ENCODE results near the gene TNNT1. TPM values are rescaled to one million over a fixed set of nuclear protein-coding genes. Genes with fewer than 3 reads are reported as not detected.

TNNT1 gene
- total RNA-seq, 4 donors from 2014 or later, result 1.6 to 4.1 TPM; not detected in 2

DNA sequence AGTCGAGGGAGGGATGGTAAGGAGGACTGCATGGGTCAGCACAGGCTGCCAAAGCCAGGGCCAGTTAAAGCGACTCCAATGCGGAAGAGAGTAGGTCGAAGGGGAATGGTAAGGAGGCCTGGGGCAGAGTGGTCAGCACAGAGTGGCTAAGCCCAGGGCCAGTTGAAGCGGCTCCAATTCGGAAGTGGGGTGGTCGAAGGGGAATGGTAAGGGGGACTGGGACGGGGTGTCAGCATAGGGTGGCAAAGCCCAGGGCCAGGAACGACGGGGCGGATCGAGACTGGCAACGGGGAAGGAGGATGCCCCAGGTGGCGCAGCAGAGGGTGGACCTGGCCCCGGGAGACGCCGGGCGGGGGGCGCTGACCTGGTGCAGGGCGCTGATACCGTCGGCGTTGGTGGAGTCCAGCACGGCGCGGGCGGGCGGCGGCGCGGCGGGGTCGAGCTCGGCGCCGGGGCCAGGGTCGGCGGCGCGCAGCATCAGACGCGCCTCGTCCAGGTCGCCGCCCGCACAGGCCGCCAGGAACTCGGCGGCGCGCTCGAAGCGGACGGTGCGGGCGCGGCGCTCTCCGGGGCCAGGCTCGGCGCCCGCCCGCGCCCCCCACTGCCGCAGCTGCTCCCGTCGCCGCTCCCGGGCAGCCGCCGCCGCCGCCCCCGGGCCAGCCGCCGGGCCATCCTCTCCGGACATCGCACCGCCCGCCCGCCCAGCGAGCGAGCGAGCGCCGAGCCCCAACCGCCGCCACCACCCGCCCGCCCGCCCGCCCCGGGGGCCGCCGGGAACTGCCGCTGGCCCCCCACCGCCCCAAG lies 31.9 kb downstream of the TNNT1 start, which contains the start of gene PPP1R12C:
Gene PPP1R12C, minus strand, starts transcription at position 779 of the 804 bp plus-strand sequence. Its CDS starts 94 bp downstream, at position 685.
- H3K4me3 ChIP-seq, result peak within 1 kb of the TSS; percentile 69 to 95 (median 80)
- intact Hi-C loops (cut with DNase I; ENCODE audit: low total_unique reads) (loop anchor here (10.0 kb wide), 1 partner anchor 488 kb away; the partner anchor contains the start of genes ZNF524 and ZNF865), in situ Hi-C loops (cut with MboI; ENCODE audit: low pct_ligation_motif_present in 1 of 4, low pct_unique_long_range_greater_than_20kb in 1 of 4, low sequenced_read_pairs in 3 of 4) (no loop called here)
- H3K27ac ChIP-seq, result peak within 1 kb of the TSS; percentile 92 to 96 (median 95)
- no peaks in the 10 kb centered on the region for H3K27me3 ChIP-seq
- peaks cover 30 to 50% (median 45%) of the 10 kb centered on the region in 4 donors for H3K4me1 ChIP-seq
- TF ChIP-seq POLR2A (IDR thresholded peaks at IDR 0.05) (no peak), POLR2AphosphoS5 (IDR thresholded peaks at IDR 0.05) (no peak), EP300 (IDR thresholded peaks at IDR 0.05; ENCODE audit: low read depth) (no peak)
- TF ChIP-seq, protein P1, sequence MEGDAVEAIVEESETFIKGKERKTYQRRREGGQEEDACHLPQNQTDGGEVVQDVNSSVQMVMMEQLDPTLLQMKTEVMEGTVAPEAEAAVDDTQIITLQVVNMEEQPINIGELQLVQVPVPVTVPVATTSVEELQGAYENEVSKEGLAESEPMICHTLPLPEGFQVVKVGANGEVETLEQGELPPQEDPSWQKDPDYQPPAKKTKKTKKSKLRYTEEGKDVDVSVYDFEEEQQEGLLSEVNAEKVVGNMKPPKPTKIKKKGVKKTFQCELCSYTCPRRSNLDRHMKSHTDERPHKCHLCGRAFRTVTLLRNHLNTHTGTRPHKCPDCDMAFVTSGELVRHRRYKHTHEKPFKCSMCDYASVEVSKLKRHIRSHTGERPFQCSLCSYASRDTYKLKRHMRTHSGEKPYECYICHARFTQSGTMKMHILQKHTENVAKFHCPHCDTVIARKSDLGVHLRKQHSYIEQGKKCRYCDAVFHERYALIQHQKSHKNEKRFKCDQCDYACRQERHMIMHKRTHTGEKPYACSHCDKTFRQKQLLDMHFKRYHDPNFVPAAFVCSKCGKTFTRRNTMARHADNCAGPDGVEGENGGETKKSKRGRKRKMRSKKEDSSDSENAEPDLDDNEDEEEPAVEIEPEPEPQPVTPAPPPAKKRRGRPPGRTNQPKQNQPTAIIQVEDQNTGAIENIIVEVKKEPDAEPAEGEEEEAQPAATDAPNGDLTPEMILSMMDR (IDR thresholded peaks at IDR 0.05), result no peak
- no peaks in the 10 kb centered on the region for H3K36me3 ChIP-seq
- DNase-seq, result peak; percentile 32
- WGBS, 2 donors (ENCODE audit: low coverage in 1 of 2), result 0 to 1% methylated on average over 1 to 27 of the region's 97 CpGs
- H3K9me3 ChIP-seq, result no peaks in the 10 kb centered on the region

DNA sequence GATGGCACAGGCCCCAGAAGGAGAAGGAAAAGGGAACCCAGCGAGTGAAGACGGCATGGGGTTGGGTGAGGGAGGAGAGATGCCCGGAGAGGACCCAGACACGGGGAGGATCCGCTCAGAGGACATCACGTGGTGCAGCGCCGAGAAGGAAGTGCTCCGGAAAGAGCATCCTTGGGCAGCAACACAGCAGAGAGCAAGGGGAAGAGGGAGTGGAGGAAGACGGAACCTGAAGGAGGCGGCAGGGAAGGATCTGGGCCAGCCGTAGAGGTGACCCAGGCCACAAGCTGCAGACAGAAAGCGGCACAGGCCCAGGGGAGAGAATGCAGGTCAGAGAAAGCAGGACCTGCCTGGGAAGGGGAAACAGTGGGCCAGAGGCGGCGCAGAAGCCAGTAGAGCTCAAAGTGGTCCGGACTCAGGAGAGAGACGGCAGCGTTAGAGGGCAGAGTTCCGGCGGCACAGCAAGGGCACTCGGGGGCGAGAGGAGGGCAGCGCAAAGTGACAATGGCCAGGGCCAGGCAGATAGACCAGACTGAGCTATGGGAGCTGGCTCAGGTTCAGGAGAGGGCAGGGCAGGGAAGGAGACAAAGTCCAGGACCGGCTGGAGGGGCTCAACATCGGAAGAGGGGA lies 32.7 kb downstream of the TNNT1 start:
- peak overlapping the region; percentile 69 to 95 (median 80) for H3K4me3 ChIP-seq
- no peaks in the 10 kb centered on the region for H3K36me3 ChIP-seq
- in situ Hi-C loops (cut with MboI; ENCODE audit: low pct_ligation_motif_present in 1 of 4, low pct_unique_long_range_greater_than_20kb in 1 of 4, low sequenced_read_pairs in 3 of 4) (no loop called here), intact Hi-C loops (cut with DNase I; ENCODE audit: low total_unique reads) (loop anchor here (10.0 kb wide), 1 partner anchor 488 kb away; the partner anchor contains the start of genes ZNF524 and ZNF865)
- H3K27ac ChIP-seq, result peak overlapping the region; percentile 92 to 96 (median 95)
- H3K27me3 ChIP-seq, result no peaks in the 10 kb centered on the region
- DNase-seq, result peak; percentile 69
- WGBS, 2 donors (ENCODE audit: low coverage in 1 of 2), result 0 to 2% methylated on average over 2 to 25 of the region's 25 CpGs
- TF ChIP-seq POLR2A (IDR thresholded peaks at IDR 0.05), result peak; percentile 54
- TF ChIP-seq POLR2AphosphoS5 (IDR thresholded peaks at IDR 0.05), result peak; percentile 56 to 79 (median 59)
- TF ChIP-seq, protein P1 (IDR thresholded peaks at IDR 0.05), result no peak
- no peaks in the 10 kb centered on the region for H3K9me3 ChIP-seq
- H3K4me1 ChIP-seq, result peaks cover 30 to 50% (median 45%) of the 10 kb centered on the region in 4 donors

DNA sequence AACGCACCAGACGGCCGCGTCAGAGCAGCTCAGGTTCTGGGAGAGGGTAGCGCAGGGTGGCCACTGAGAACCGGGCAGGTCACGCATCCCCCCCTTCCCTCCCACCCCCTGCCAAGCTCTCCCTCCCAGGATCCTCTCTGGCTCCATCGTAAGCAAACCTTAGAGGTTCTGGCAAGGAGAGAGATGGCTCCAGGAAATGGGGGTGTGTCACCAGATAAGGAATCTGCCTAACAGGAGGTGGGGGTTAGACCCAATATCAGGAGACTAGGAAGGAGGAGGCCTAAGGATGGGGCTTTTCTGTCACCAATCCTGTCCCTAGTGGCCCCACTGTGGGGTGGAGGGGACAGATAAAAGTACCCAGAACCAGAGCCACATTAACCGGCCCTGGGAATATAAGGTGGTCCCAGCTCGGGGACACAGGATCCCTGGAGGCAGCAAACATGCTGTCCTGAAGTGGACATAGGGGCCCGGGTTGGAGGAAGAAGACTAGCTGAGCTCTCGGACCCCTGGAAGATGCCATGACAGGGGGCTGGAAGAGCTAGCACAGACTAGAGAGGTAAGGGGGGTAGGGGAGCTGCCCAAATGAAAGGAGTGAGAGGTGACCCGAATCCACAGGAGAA lies 33.5 kb downstream of the TNNT1 start:
- Histone ChIP-seq H3K4me1 (peaks cover 30 to 50% (median 45%) of the 10 kb centered on the region in 4 donors), H3K4me3 (peak overlapping the region in 3 of 4 donors; percentile 69 to 95 (median 90)), H3K27me3 (no peaks in the 10 kb centered on the region), H3K27ac (peak overlapping the region; percentile 92 to 96 (median 95)), H3K36me3 (no peaks in the 10 kb centered on the region), H3K9me3 (no peaks in the 10 kb centered on the region)
- in situ Hi-C loops (cut with MboI; ENCODE audit: low pct_ligation_motif_present in 1 of 4, low pct_unique_long_range_greater_than_20kb in 1 of 4, low sequenced_read_pairs in 3 of 4), result no loop called here
- TF ChIP-seq, protein P1 (IDR thresholded peaks at IDR 0.05), result no peak
- no peak for TF ChIP-seq POLR2A (IDR thresholded peaks at IDR 0.05)
- no peak for TF ChIP-seq EP300 (IDR thresholded peaks at IDR 0.05; ENCODE audit: low read depth)
- TF ChIP-seq POLR2AphosphoS5 (IDR thresholded peaks at IDR 0.05), result no peak
- 46 to 63% methylated on average over 8 to 13 of the region's 13 CpGs for WGBS, 2 donors (ENCODE audit: low coverage in 1 of 2)
- intact Hi-C loops (cut with DNase I; ENCODE audit: low total_unique reads), result loop anchor here (10.0 kb wide), 1 partner anchor 489 kb away; the partner anchor contains the start of genes ZNF524 and ZNF865
- DNase-seq, result no peak

Measured in transverse colon (tissue), 4 donors.